Gastrocnemius medialis (tissue), 4 donors: ENCODE results near the gene RPS2.

Experiments used
- POLR2A ChIP-seq, 2 donors: fragments of 450-650 bp; IDR thresholded peaks; one replicate each; pipeline ENCODE4 v1.6.1; 2017; ENCODE audit warnings: antibody characterized with exemption in 2 of 2, mild to moderate bottlenecking in 2 of 2, moderate library complexity in 2 of 2
- TF ChIP-seq, protein P1 (sequence below), 5 experiments: fragments of 450-650 bp in 3 of 5; fragments of 200-600 bp in 2 of 5; sonication (generic) in 2 of 5; IDR thresholded peaks in 4 of 5; conservative IDR thresholded peaks in 1 of 5; 1 replicate in 4 of 5; 2 replicates in 1 of 5; pipeline ENCODE4 v1.5.1; 2016 to 2019; ENCODE audit warnings: antibody characterized with exemption in 5 of 5, mild to moderate bottlenecking in 3 of 5, moderate library complexity in 3 of 5

DNA sequence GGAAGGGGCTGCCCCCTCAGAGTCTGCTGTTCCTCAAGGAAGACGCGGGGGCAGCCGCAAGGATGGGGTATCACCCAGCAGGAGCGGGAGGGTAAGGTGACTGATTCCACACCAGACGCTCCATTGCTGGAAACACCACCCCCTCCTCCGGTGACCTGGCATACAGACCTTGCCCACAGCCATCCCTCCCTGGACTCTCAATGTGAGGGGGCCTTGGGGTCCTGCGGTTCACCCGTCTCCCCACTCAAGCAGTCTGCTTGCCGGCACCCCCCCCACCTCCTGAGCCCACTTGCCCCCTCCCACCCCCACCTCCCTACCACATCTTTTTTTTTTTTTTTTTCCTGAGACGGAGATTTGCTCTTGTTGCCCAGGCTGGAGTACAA lies 34.3 kb downstream of the RPS2 start:
- TF ChIP-seq, protein P1, sequence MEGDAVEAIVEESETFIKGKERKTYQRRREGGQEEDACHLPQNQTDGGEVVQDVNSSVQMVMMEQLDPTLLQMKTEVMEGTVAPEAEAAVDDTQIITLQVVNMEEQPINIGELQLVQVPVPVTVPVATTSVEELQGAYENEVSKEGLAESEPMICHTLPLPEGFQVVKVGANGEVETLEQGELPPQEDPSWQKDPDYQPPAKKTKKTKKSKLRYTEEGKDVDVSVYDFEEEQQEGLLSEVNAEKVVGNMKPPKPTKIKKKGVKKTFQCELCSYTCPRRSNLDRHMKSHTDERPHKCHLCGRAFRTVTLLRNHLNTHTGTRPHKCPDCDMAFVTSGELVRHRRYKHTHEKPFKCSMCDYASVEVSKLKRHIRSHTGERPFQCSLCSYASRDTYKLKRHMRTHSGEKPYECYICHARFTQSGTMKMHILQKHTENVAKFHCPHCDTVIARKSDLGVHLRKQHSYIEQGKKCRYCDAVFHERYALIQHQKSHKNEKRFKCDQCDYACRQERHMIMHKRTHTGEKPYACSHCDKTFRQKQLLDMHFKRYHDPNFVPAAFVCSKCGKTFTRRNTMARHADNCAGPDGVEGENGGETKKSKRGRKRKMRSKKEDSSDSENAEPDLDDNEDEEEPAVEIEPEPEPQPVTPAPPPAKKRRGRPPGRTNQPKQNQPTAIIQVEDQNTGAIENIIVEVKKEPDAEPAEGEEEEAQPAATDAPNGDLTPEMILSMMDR (IDR thresholded peaks at IDR 0.05 in 4 of 5, conservative IDR thresholded peaks at IDR 0.05 in 1 of 5), result no peak
- TF ChIP-seq POLR2A (IDR thresholded peaks at IDR 0.05), result no peak
